Activated CD4-positive, alpha-beta memory T cell treated with anti-CD3 and anti-CD28 coated beads, Interleukin-2, amount 10 ng/mL, durations not matched to agents 7 days and 5 days (primary cell): ENCODE measurements around the gene PVALEF. TPM values are rescaled to one million over a fixed set of nuclear protein-coding genes. Genes with fewer than 3 reads are reported as not detected.

ENCODE experiments used
- CTCF ChIA-PET: fragments of 350-600 bp; sonication (Branson Sonifier 250); formaldehyde crosslinking; loops from one replicate; lab custom pipeline; 2021; ENCODE audit warnings: antibody characterized with exemption, inconsistent platforms; lab: Charles Lee
- POLR2A ChIA-PET: fragments of 350-600 bp; sonication (Branson Sonifier 250); formaldehyde crosslinking; loops from one replicate; lab custom pipeline; 2021; ENCODE audit warnings: antibody characterized with exemption; lab: Charles Lee
- DNase-seq: peaks from one replicate; pipeline ENCODE4 v3.0.0-alpha.2; 2020
- H3K27ac Mint-ChIP-seq: one replicate; pipeline ENCODE4 v1.8.0; 2021; ENCODE audit warnings: mild to moderate bottlenecking, mixed read lengths
- H3K27me3 Mint-ChIP-seq: one replicate; pipeline ENCODE4 v1.8.0; 2021; ENCODE audit warnings: mixed read lengths
- H3K36me3 Mint-ChIP-seq: one replicate; pipeline ENCODE4 v1.8.0; 2021; ENCODE audit warnings: low read depth, mixed read lengths
- H3K4me1 Mint-ChIP-seq: one replicate; pipeline ENCODE4 v1.8.0; 2021; ENCODE audit warnings: mixed read lengths
- H3K4me3 Mint-ChIP-seq: one replicate; pipeline ENCODE4 v1.8.0; 2021; ENCODE audit warnings: mild to moderate bottlenecking, mixed read lengths
- H3K9me3 Mint-ChIP-seq: one replicate; pipeline ENCODE4 v1.8.0; 2021; ENCODE audit warnings: mixed read lengths
- total RNA-seq, 2 experiments: library from RNA; stranded (reverse); gene quantifications; one replicate each; pipeline ENCODE4 v1.2.3, GENCODE V29; 2021

PVALEF gene
- total RNA-seq: not detected

DNA sequence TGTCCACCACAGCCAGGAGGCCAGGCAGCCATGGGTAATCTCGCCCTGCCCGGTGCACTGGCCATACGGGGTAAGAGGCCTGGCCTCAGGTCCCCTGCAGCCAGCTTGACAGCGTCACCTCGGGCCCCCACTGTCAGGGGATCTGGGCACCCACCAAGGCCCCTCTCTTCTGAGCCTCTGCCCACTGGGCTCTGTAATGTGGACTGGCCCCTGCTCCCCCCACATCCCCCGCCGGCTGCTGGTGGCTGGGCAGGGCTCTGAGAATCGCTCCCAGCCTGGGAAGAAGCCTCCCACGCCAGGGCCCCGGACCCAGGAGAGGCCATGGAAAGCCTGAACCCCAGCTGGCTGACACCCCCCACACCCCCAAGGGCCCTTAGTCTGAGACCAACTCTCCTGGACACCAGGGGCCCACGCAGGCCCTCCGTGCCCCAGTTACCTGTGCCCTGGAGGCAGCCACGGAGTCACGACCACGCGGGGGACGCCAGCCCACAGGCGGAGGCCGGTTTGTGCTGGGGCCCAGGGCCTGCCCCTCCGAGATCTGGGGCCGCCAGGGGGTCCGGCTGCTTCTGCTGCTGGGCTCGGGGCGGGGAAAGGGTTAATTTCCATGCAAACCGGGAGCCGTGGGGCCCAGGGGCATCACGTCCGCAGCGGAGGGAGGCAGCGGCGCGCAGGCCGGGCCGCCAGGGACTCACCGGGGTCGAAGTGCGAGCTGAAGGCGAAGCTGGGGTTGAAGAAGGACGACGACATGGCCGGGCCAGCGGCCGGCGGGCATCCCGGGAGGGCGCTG, at the start of gene PVALEF:
Gene PVALEF (plus strand): TSS at position 262 of the 787 bp plus-strand sequence. CDS start 15,720 bp downstream, outside the sequence.
- no peaks in the 10 kb centered on the region for H3K4me1 Mint-ChIP-seq
- H3K36me3 Mint-ChIP-seq: no peaks in the 10 kb centered on the region
- DNase-seq: no peak
- H3K9me3 Mint-ChIP-seq: no peaks in the 10 kb centered on the region
- CTCF ChIA-PET: no interaction called here
- POLR2A ChIA-PET: no interaction called here
- no peak within 1 kb of the TSS for H3K27ac Mint-ChIP-seq
- no peak within 1 kb of the TSS for H3K4me3 Mint-ChIP-seq
- peaks cover 14% of the 10 kb centered on the region for H3K27me3 Mint-ChIP-seq

- H3K4me3 Mint-ChIP-seq: no peak overlapping the region
- H3K9me3 Mint-ChIP-seq: no peaks in the 10 kb centered on the region
- H3K27ac Mint-ChIP-seq: no peak overlapping the region
- POLR2A ChIA-PET: interaction anchor here (0.6 to 0.8 kb wide), 2 partner anchors 78 to 130 kb away, joined by 3 read pairs; no protein-coding TSS in a partner anchor
- no peak for DNase-seq
- H3K4me1 Mint-ChIP-seq: peaks cover 4% of the 10 kb centered on the region
- no peaks in the 10 kb centered on the region for H3K36me3 Mint-ChIP-seq
- CTCF ChIA-PET: no interaction called here
- H3K27me3 Mint-ChIP-seq: no peaks in the 10 kb centered on the region
These were observed 49.4 kb upstream of the PVALEF start for GRCh38 chr17:81115749-81116464.

- no peaks in the 10 kb centered on the region for H3K9me3 Mint-ChIP-seq
- H3K4me1 Mint-ChIP-seq: peaks cover 4% of the 10 kb centered on the region
- no peaks in the 10 kb centered on the region for H3K27me3 Mint-ChIP-seq
- no peak overlapping the region for H3K4me3 Mint-ChIP-seq
- no peak overlapping the region for H3K27ac Mint-ChIP-seq
- POLR2A ChIA-PET: interaction anchor here (0.8 kb wide), 1 partner anchor 77 kb away, joined by 3 read pairs; no protein-coding TSS in a partner anchor
- no peaks in the 10 kb centered on the region for H3K36me3 Mint-ChIP-seq
- DNase-seq: no peak
- CTCF ChIA-PET: no interaction called here
These were observed 48.6 kb upstream of the PVALEF start for GRCh38 chr17:81116704-81117103.

GRCh38 chr17:81117672-81118198, 47.6 kb upstream of the PVALEF start:
- no peaks in the 10 kb centered on the region for H3K9me3 Mint-ChIP-seq
- peaks cover 4% of the 10 kb centered on the region for H3K4me1 Mint-ChIP-seq
- POLR2A ChIA-PET: no interaction called here
- DNase-seq: no peak
- H3K4me3 Mint-ChIP-seq: no peak overlapping the region
- no peaks in the 10 kb centered on the region for H3K27me3 Mint-ChIP-seq
- H3K27ac Mint-ChIP-seq: no peak overlapping the region
- H3K36me3 Mint-ChIP-seq: no peaks in the 10 kb centered on the region
- CTCF ChIA-PET: no interaction called here

GRCh38 chr17:81118308-81119221, 46.7 kb upstream of the PVALEF start:
- Mint-ChIP-seq H3K27ac (no peak overlapping the region), H3K27me3 (no peaks in the 10 kb centered on the region), H3K4me3 (no peak overlapping the region), H3K9me3 (no peaks in the 10 kb centered on the region), H3K36me3 (no peaks in the 10 kb centered on the region), H3K4me1 (peaks cover 4% of the 10 kb centered on the region)
- ChIA-PET CTCF (no interaction called here), POLR2A (no interaction called here)
- DNase-seq: no peak

DNA sequence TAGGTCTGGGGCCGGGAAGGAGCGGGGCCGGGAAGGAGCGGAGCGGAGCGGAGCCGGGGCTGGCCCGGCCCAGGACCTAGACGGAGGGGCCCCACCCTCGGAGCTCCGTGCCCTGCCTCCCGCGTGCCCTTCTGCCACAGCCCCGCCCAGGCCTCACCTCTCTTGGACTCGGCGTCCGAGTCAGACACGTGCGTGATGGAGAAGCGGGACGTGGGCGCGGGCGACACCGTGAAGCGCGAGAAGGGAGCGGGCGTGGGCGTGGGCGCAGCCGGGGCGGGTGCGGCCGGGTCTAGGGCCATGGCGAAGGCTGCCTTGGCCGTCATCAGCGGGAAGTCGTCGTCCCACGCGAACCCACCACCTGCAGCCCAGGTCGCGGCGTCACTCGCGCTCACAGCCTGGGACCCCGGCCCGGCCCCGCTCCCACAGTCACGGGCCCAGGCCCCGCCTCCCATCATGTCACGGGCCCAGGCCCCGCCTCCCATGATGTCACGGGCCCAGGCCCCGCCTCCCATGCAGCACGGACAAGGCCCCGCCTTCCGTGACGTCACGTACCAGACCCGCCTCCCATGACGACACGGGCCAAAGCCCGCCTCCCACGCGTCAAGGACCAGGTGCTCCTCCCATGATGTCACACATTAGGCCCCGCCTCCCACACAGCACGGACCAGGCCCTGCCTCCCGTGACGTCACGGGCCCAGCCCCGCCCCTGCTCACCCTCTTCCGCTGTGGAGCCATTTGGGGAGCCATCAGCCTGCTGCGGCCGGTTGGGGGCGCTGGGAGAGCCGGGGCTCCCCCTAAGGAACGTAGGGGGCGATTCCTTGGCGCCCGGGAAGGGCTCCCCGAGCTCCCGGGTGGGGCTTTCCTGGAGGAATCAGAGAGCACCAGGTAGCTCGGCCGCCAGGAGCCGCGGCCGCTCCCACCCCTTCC, 45.8 kb upstream of the PVALEF start:
- Mint-ChIP-seq H3K9me3 (no peaks in the 10 kb centered on the region), H3K4me3 (no peak overlapping the region), H3K4me1 (peaks cover 4% of the 10 kb centered on the region), H3K27me3 (no peaks in the 10 kb centered on the region), H3K36me3 (no peaks in the 10 kb centered on the region), H3K27ac (no peak overlapping the region)
- CTCF ChIA-PET: no interaction called here
- DNase-seq: peak; percentile 89
- POLR2A ChIA-PET: no interaction called here

GRCh38 chr17:81120149-81120484, 45.2 kb upstream of the PVALEF start:
- CTCF ChIA-PET: no interaction called here

DNA sequence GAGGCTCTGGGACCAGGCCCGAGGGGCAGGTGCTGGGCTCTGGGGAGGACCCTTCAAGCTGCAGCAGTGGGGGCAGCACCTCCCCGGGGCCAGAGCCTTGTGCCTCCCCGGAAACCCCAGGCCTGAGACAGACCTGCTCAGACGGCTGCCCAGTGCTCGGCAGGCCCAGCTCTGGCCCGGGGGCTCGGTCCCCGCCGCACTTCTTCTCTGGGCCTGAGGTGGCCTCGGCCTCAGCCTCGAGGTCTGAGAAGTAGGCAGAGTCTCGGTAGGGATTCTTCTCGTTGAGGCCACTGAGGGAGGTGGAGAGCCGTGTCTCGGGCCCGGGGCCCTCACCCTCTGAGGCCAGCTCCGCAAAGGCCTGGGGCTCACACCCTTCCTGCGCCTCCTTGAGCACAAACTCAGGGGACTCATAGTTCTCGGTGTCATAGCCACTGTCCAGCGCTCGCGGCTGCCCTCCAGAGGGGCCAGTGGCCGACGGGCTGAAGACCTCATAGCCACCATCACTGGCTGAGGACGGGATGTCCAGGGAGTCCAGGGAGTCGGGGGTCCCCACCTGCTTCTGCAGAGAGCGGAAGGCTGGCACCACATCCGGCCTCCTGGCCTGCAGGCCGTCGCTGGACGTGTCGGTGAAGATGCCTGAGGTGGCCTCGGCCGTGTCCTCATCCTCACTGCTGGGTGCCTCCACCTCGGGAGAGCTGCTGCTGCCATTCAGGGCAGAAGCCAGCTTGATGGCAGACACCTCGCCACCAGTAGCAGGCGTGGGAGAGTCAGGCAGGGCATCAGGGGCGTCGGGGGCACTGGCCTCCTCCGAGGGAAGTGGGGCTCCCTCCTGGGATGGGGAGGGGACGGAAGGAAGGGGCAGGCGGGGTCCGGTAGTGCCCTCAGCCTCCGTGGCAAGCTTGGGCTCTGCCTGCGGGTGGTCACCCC, 44.3 kb upstream of the PVALEF start:
- DNase-seq: no peak
- Mint-ChIP-seq H3K27me3 (no peaks in the 10 kb centered on the region), H3K27ac (no peak overlapping the region), H3K36me3 (no peaks in the 10 kb centered on the region), H3K9me3 (no peaks in the 10 kb centered on the region), H3K4me3 (no peak overlapping the region), H3K4me1 (peaks cover 4% of the 10 kb centered on the region)
- POLR2A ChIA-PET: no interaction called here
- CTCF ChIA-PET: no interaction called here

More at GRCh38 chr17:81120149-81120484, 45.2 kb upstream of the PVALEF start:
- POLR2A ChIA-PET: no interaction called here
- H3K27ac Mint-ChIP-seq: no peak overlapping the region
- no peak overlapping the region for H3K4me3 Mint-ChIP-seq
- no peak for DNase-seq
- no peaks in the 10 kb centered on the region for H3K36me3 Mint-ChIP-seq
- H3K27me3 Mint-ChIP-seq: no peaks in the 10 kb centered on the region
- no peaks in the 10 kb centered on the region for H3K9me3 Mint-ChIP-seq
- H3K4me1 Mint-ChIP-seq: peaks cover 4% of the 10 kb centered on the region

DNA sequence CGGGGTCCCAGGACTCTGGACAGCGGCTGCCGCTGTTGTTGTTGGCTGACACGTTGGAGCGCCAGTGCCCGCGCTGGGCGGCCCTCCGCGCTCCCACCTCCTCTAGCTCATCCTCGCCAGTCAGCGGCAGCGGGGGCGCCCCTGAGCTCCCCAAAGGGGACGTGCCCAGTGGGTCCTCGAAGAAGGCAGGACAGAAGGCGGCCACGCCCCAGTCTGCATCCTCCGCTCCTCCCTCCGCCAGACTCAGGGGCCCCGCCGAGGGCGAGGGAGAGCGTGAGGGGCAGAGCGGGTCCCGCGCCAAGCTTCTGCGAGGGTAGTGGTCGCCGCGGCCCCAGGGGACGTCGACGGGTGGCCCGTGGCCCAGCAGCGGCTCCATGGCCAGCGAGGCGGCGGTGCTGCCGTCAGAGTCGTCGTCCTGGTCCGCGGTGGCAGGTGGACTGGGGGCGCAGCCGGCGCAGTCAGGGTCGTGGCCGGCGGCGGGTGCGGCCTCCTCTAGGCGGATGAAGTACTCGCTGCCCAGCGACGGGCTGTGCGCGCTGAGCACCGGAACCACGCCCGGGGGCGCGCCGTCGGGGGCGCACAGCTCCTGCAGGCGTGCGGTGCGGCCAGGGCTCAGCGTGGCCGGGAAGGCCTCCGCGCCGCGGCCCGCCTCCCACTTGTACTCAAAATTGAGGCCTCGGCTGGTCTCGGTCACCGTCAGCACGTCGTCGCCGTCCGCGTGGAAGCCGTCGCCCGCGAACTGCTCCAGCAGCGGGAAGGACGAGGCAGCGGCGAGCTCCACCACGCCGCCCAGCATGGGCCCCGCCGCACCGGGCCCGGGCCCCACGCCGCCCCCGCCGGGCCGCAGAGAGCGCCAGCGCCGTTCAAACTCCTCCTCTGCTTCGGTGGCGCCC, 43.2 kb upstream of the PVALEF start:
- Mint-ChIP-seq H3K4me1 (peaks cover 4% of the 10 kb centered on the region), H3K27me3 (no peaks in the 10 kb centered on the region), H3K27ac (no peak overlapping the region), H3K9me3 (no peaks in the 10 kb centered on the region), H3K4me3 (no peak overlapping the region), H3K36me3 (no peaks in the 10 kb centered on the region)
- CTCF ChIA-PET: no interaction called here
- POLR2A ChIA-PET: no interaction called here
- no peak for DNase-seq

DNA sequence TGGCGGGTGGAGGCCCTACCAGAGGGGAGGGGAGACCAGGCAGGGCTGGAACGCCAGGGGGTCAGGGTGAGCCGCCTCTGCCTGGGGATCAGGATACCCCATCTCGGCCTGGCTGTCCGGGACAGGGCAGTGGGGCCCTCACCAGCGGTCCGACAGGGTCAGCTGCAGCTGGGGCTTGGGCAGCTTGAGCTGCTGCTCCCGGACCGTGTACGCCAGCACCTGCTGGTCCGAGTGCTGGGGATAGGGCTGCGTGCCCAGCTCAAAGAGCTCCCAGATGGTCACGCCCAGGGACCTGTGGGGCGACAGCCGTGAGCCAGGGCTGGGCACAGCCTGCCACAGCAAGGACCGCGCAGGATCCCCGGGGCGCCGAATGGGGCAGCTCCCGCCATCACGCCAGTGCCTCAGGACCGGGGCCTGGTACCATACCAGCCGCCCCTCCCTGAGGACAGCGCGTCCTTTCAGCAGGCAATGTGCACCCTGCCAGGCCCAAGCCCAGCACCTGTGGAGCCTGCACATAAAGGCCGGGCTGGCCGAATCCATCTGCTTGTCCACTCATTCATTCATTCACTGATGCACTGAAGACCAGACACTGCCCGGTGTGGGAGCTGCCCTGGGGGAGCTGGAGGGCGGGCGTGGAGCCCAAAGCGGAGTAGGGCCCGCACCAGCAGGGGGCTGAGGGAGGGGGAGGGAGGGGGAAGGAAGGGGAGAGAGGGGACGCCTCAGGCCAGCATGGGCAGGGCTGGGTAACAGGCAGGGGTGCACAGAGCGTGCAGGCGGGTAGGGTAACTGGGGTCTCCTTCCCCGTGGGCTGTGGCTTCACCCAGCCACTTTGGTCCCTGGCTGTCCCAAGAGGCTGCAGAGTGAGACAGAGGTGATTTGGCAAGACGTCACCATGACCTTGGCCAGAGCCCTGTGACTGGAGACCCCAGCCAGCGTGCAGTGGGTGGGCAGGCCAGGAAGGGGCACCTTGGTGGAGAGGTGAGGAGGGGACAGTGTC, 42.0 kb upstream of the PVALEF start:
- no peak for DNase-seq
- no peaks in the 10 kb centered on the region for H3K36me3 Mint-ChIP-seq
- H3K9me3 Mint-ChIP-seq: no peaks in the 10 kb centered on the region
- H3K4me3 Mint-ChIP-seq: no peak overlapping the region
- H3K27me3 Mint-ChIP-seq: no peaks in the 10 kb centered on the region
- ChIA-PET CTCF (no interaction called here), POLR2A (no interaction called here)
- H3K4me1 Mint-ChIP-seq: peaks cover 4% of the 10 kb centered on the region
- no peak overlapping the region for H3K27ac Mint-ChIP-seq
